Activated CD4-positive, alpha-beta memory T cell treated with anti-CD3 and anti-CD28 coated beads, Interleukin-2, amount 10 ng/mL, durations not matched to agents 7 days and 5 days (primary cell): ENCODE results near the gene PRRG2. TPM values are rescaled to one million over a fixed set of nuclear protein-coding genes. Genes with fewer than 3 reads are reported as not detected.
A peak's percentile ranks its signal among the peaks of the same experiment; 100 is the strongest.

Experiments used
- CTCF ChIA-PET: fragments of 350-600 bp; sonication (Branson Sonifier 250); formaldehyde crosslinking; loops from one replicate; lab custom pipeline; 2021; ENCODE audit warnings: antibody characterized with exemption, inconsistent platforms; lab: Charles Lee
- POLR2A ChIA-PET: fragments of 350-600 bp; sonication (Branson Sonifier 250); formaldehyde crosslinking; loops from one replicate; lab custom pipeline; 2021; ENCODE audit warnings: antibody characterized with exemption; lab: Charles Lee
- DNase-seq: peaks from one replicate; pipeline ENCODE4 v3.0.0-alpha.2; 2020
- H3K27ac Mint-ChIP-seq: one replicate; pipeline ENCODE4 v1.8.0; 2021; ENCODE audit warnings: mild to moderate bottlenecking, mixed read lengths
- H3K27me3 Mint-ChIP-seq: one replicate; pipeline ENCODE4 v1.8.0; 2021; ENCODE audit warnings: mixed read lengths
- H3K36me3 Mint-ChIP-seq: one replicate; pipeline ENCODE4 v1.8.0; 2021; ENCODE audit warnings: low read depth, mixed read lengths
- H3K4me1 Mint-ChIP-seq: one replicate; pipeline ENCODE4 v1.8.0; 2021; ENCODE audit warnings: mixed read lengths
- H3K4me3 Mint-ChIP-seq: one replicate; pipeline ENCODE4 v1.8.0; 2021; ENCODE audit warnings: mild to moderate bottlenecking, mixed read lengths
- H3K9me3 Mint-ChIP-seq: one replicate; pipeline ENCODE4 v1.8.0; 2021; ENCODE audit warnings: mixed read lengths
- total RNA-seq, 2 experiments: library from RNA; stranded (reverse); gene quantifications; one replicate each; pipeline ENCODE4 v1.2.3, GENCODE V29; 2021

Gene PRRG2
- 1 to 10 TPM; 1.0 to 1.1 TPM for total RNA-seq

DNA sequence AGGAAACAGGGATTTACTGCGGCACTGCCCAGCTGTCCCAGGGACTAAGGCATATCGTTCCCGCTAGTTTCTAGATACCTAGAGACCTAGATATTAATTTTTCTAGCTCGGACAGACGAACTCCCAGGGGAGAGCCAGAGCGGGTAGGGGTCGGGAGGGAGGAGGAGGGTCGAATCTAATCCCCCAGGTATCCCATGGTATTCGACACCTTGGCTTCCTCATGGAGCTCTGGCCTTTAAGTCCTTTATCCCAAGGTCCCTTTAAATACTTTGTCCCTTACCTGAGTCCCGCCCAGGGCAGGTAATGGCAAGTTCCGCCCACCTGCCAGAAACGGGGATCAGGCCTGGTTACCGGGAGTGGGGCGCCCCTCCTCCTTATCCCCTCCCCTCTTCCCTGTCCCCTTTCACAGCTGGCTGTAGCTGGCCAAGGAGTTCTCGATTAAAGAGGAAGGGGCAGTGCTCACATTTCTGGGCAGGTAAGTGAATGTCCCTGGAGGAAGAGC is at the start of gene PRRG2:
Gene PRRG2 (plus strand): TSS at position 310 of the 502 bp plus-strand sequence. CDS start 1,904 bp downstream, outside the sequence.
- Mint-ChIP-seq H3K4me3 (peak within 1 kb of the TSS; percentile 89), H3K4me1 (peaks cover 33% of the 10 kb centered on the region), H3K9me3 (no peaks in the 10 kb centered on the region), H3K27me3 (no peaks in the 10 kb centered on the region), H3K27ac (peak within 1 kb of the TSS; percentile 82), H3K36me3 (peaks cover 14% of the 10 kb centered on the region)
- ChIA-PET CTCF (interaction anchor here (0.7 to 3.7 kb wide), 7 partner anchors 8 to 47 kb away, joined by 3 to 28 read pairs (median 5); partner anchors contain the start of gene PRR12), POLR2A (interaction anchor here (0.6 to 3.5 kb wide), 16 partner anchors 9 to 112 kb away, joined by 3 to 38 read pairs (median 6); partner anchors contain the start of genes PRMT1, PRR12, RRAS and SCAF1)
- DNase-seq, result no peak

DNA sequence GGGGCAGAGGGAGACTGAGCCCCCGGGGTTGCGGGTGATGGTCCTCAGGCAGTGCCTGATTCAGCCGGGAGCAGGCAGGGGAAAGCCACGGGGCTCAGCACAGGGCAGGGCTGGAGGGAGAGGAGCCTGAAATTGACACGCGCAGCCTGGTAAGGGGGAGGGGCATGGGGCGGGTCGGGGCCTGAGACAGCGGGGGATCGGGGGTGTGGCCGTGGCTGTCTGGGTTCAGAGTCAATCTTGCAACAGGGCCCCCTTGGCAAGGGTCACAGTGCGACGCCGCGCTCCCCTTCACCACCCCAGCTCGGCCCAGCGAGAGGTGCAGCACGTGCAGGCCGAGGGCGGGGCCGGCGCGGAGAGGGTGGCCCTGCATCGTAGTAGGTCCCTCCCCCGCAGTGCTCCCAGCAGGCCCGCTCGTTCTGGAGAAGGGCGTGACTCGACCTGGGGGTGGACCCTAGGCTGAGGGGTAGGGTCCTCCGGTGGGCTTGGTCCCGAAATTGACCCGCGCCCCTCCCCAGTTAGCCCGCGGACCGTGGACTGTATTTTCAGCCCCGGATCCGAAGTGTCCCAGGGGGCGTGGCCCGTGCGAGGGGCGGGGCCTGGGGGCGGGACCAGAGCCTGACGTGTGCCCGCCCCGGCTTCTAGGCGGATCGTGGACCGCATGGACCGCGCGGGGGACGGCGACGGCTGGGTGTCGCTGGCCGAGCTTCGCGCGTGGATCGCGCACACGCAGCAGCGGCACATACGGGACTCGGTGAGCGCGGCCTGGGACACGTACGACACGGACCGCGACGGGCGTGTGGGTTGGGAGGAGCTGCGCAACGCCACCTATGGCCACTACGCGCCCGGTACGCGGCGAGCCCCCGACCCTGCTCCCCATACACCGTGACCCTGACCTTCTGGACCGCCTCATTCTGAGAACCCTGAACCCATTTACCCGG is 47.3 kb upstream of the PRRG2 start:
- no peaks in the 10 kb centered on the region for H3K36me3 Mint-ChIP-seq
- peak overlapping the region; percentile 76 for H3K4me3 Mint-ChIP-seq
- peaks cover 14% of the 10 kb centered on the region for H3K27me3 Mint-ChIP-seq
- peak overlapping the region; percentile 31 for H3K27ac Mint-ChIP-seq
- POLR2A ChIA-PET, result interaction anchor here (0.6 to 3.8 kb wide), 10 partner anchors 13 to 142 kb away, joined by 3 to 11 read pairs (median 4); partner anchors contain the start of genes NOSIP, PRRG2 and RPS11
- H3K4me1 Mint-ChIP-seq, result peaks cover 26% of the 10 kb centered on the region
- H3K9me3 Mint-ChIP-seq, result no peaks in the 10 kb centered on the region
- CTCF ChIA-PET, result interaction anchor here (0.9 to 4.9 kb wide), 12 partner anchors 10 to 260 kb away, joined by 3 to 39 read pairs (median 4); partner anchors contain the start of gene RRAS
- DNase-seq, result peak; percentile 85

DNA sequence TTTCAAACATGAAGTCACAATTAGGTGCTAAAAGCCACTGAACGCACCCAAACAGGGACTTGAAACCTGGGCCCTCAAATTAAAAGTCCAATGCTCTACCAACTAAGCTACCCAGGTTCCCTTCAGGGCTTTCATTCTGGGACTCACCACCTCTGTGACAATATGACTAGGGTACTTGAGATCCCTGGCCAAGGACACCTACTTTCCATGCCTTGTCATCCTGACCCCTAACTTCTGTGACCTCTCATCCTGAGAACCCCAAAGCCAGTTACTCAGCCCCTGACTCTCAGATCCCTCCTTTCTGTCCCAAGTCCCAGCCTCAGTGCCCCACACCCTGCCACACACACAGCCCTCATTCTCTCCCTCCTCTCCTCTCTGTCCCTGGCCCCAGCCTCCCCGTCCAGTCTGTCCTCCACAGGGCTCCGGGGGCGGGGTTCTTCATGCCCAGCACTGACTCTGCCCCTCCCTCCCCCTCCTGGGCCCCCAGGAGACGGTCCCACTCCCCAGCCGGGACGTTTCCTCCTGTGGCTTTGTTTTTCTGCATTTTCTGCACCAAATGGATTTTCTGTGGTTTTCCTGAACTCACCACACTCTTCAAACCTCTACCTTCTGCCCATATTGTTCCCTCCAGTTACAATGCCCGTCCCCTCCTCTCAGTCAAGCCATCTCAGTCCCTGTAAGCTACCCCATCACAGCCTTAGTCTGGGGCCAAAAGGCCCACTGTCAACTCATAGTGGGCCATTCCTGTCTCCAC is 46.3 kb upstream of the PRRG2 start:
- peak overlapping the region; percentile 76 for H3K4me3 Mint-ChIP-seq
- no peak for DNase-seq
- H3K27me3 Mint-ChIP-seq, result peaks cover 11% of the 10 kb centered on the region
- H3K36me3 Mint-ChIP-seq, result no peaks in the 10 kb centered on the region
- peaks cover 26% of the 10 kb centered on the region for H3K4me1 Mint-ChIP-seq
- ChIA-PET POLR2A (interaction anchor here (0.6 to 3.8 kb wide), 13 partner anchors 12 to 333 kb away, joined by 3 to 11 read pairs (median 4); partner anchors contain the start of genes NOSIP, PRRG2 and RPS11), CTCF (interaction anchor here (0.6 to 4.9 kb wide), 15 partner anchors 9 to 409 kb away, joined by 3 to 39 read pairs (median 4); partner anchors contain the start of gene RRAS)
- H3K27ac Mint-ChIP-seq, result peak overlapping the region; percentile 31
- no peaks in the 10 kb centered on the region for H3K9me3 Mint-ChIP-seq

DNA sequence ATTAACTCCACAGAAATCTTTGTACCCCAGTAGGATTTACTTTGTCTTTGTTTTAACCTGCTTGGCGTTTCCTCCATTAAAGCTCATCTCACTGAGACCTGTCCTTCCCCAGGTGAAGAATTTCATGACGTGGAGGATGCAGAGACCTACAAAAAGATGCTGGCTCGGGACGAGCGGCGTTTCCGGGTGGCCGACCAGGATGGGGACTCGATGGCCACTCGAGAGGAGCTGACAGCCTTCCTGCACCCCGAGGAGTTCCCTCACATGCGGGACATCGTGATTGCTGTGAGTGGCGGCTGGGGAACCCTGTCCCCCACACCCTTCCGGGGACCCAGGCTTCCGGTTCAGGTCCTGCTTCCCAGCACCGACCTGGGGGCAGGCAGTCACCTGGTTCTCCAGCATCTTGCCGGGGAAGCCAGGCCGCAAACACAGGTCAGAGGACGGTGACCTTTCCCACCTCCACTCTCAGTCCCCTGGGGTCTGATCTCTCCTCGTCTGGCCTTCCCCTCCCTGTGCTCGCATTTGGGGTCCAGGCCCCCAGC is 44.1 kb upstream of the PRRG2 start:
- Mint-ChIP-seq H3K4me1 (peaks cover 29% of the 10 kb centered on the region), H3K9me3 (no peaks in the 10 kb centered on the region), H3K27ac (no peak overlapping the region), H3K27me3 (peaks cover 5% of the 10 kb centered on the region), H3K4me3 (no peak overlapping the region), H3K36me3 (no peaks in the 10 kb centered on the region)
- no peak for DNase-seq
- ChIA-PET CTCF (interaction anchor here (0.9 to 4.9 kb wide), 3 partner anchors 10 to 37 kb away, joined by 3 to 39 read pairs (median 6); no protein-coding TSS in a partner anchor), POLR2A (interaction anchor here (3.8 kb wide), 1 partner anchor 10 kb away, joined by 11 read pairs; no protein-coding TSS in a partner anchor)

DNA sequence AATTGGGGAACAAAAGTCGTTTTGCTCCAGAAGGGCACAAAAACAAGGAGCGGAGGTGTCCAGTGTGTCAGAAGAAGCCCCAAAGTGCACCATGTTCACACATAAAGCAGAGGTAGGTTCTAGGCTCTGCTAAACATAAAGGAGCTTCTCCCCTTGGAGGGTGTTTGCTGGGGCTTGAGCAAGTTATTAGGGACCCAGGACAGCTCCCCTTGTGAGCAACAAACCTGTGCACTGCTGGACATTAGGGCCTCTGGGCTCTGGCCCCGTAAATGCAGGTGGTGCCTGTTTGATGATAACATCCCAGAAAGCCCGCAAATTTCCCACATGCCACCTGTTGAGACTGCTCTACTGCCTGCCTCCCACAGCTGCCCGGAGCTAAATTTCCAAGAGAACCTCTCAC is 42.5 kb upstream of the PRRG2 start:
- peaks cover 20% of the 10 kb centered on the region for H3K4me1 Mint-ChIP-seq
- POLR2A ChIA-PET, result interaction anchor here (1.2 kb wide), 1 partner anchor 11 kb away, joined by 3 read pairs; the partner anchor contains the start of gene RCN3
- DNase-seq, result no peak
- H3K4me3 Mint-ChIP-seq, result no peak overlapping the region
- no peaks in the 10 kb centered on the region for H3K27me3 Mint-ChIP-seq
- CTCF ChIA-PET, result interaction anchor here (0.6 to 1.3 kb wide), 3 partner anchors 8 to 147 kb away, joined by 4 to 5 read pairs (median 4); partner anchors contain the start of gene RCN3
- H3K27ac Mint-ChIP-seq, result no peak overlapping the region
- no peaks in the 10 kb centered on the region for H3K36me3 Mint-ChIP-seq
- H3K9me3 Mint-ChIP-seq, result no peaks in the 10 kb centered on the region

DNA sequence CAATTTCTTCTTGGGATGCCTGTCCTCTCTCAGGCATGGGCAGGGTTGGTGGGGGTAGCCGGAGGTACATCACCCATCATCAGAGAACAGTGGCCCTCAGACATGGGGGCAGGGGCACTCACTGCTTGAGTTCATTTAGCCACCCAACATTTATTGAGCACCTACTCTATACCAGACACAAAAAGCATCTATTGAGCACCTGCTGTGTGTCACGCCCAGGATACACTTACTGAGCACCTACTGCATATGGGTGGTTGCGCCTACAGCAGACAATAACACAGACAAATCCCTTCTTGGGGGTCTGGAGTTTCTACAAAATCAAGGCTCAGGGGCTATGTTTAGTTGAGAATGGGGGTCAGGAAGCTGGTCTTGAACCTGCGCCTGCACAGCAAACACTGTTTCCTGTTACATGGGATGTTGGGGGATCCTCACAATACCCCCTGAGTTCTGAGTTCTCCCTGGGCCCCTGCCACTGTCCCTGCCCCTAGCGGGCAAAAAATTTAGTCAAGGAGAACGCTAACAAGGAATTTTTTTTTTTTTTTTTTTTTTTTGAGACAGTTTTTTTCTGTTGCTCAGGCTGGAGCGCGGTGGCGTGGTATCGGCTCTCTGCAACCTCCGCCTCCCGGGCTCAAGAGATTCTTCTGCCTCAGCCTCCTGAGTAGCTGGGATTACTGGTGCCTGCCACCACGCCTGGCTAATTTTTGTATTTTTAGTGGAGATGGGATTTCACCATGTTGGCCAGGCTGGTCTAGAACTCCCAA is 41.7 kb upstream of the PRRG2 start:
- CTCF ChIA-PET, result interaction anchor here (0.7 to 1.1 kb wide), 2 partner anchors 19 to 148 kb away, joined by 4 to 5 read pairs; no protein-coding TSS in a partner anchor
- Mint-ChIP-seq H3K4me1 (peaks cover 21% of the 10 kb centered on the region), H3K4me3 (no peak overlapping the region), H3K27ac (no peak overlapping the region), H3K27me3 (peaks cover 4% of the 10 kb centered on the region), H3K9me3 (no peaks in the 10 kb centered on the region), H3K36me3 (no peaks in the 10 kb centered on the region)
- POLR2A ChIA-PET, result interaction anchor here (1.2 to 1.5 kb wide), 2 partner anchors 12 to 30 kb away, joined by 3 read pairs; partner anchors contain the start of gene RCN3
- DNase-seq, result no peak

DNA sequence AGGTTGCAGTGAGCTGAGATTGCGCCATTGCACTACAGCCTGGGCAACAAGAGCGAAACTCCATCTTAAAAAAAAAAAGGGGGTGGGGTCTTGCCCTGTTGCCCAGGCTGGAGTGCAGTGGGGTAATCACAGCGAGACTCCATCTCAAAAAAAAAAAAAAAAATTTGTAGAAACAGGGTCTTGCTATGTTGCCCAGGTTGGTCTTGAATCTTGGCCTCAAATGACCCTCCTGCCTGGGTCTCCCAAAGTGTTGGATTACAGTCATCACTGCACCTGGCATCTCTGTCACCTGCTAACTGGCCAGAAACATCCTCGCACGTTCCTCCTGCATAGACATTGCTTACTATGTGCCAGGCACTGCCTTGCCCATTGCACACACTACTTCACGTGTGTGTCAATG is 39.2 kb upstream of the PRRG2 start:
- Mint-ChIP-seq H3K27ac (no peak overlapping the region), H3K27me3 (peaks cover 6% of the 10 kb centered on the region), H3K9me3 (no peaks in the 10 kb centered on the region), H3K36me3 (no peaks in the 10 kb centered on the region), H3K4me3 (no peak overlapping the region), H3K4me1 (peaks cover 13% of the 10 kb centered on the region)
- DNase-seq, result no peak
- POLR2A ChIA-PET, result no interaction called here
- CTCF ChIA-PET, result no interaction called here

DNA sequence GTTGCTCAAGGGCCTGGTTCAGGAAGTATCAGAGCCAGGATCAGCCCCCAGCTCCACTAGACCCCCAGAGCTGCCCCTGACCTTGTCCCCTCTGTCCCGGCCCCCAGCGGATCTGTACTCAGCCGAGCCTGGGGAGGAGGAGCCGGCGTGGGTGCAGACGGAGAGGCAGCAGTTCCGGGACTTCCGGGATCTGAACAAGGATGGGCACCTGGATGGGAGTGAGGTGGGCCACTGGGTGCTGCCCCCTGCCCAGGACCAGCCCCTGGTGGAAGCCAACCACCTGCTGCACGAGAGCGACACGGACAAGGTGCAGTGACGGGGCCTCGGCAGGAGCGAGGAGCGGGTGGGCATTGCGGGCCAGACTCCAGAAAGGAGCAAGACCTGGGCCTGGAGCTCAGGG is 38.7 kb upstream of the PRRG2 start:
- Mint-ChIP-seq H3K27me3 (peaks cover 6% of the 10 kb centered on the region), H3K36me3 (no peaks in the 10 kb centered on the region), H3K27ac (no peak overlapping the region), H3K9me3 (no peaks in the 10 kb centered on the region), H3K4me1 (peaks cover 18% of the 10 kb centered on the region), H3K4me3 (no peak overlapping the region)
- POLR2A ChIA-PET, result no interaction called here
- CTCF ChIA-PET, result no interaction called here
- DNase-seq, result no peak

DNA sequence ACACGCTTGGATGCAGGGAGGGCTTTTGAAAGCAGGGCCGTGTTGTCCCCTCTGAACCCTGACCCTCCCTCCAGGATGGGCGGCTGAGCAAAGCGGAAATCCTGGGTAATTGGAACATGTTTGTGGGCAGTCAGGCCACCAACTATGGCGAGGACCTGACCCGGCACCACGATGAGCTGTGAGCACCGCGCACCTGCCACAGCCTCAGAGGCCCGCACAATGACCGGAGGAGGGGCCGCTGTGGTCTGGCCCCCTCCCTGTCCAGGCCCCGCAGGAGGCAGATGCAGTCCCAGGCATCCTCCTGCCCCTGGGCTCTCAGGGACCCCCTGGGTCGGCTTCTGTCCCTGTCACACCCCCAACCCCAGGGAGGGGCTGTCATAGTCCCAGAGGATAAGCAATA is 38.1 kb upstream of the PRRG2 start:
- Mint-ChIP-seq H3K36me3 (no peaks in the 10 kb centered on the region), H3K27ac (no peak overlapping the region), H3K27me3 (peaks cover 6% of the 10 kb centered on the region), H3K9me3 (no peaks in the 10 kb centered on the region), H3K4me1 (peaks cover 20% of the 10 kb centered on the region), H3K4me3 (no peak overlapping the region)
- ChIA-PET POLR2A (no interaction called here), CTCF (interaction anchor here (2.0 kb wide), 1 partner anchor 9 kb away, joined by 4 read pairs; no protein-coding TSS in a partner anchor)
- no peak for DNase-seq

DNA sequence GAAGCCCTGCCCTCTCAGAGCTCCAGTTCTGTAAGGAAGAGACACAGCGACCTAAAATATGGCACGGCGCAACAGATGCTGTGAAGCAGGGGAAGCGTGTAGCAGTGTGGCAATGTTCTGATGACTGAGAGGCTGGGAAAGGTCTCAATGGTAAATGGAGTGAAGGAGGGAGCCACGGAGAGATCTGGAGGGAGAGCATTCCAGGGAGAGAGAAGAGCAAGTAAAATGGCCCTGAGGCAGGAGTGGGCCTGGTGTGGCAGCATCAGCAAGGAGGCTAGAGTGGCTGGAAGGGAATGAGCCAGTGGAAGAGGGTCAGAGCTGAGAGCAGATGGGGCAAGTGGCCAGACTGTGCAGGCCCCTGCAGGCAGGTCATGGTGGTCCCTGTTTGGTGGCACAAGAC is 37.0 kb upstream of the PRRG2 start:
- POLR2A ChIA-PET, result interaction anchor here (0.8 kb wide), 1 partner anchor 8 kb away, joined by 3 read pairs; no protein-coding TSS in a partner anchor
- H3K9me3 Mint-ChIP-seq, result no peaks in the 10 kb centered on the region
- no peaks in the 10 kb centered on the region for H3K36me3 Mint-ChIP-seq
- no peak overlapping the region for H3K4me3 Mint-ChIP-seq
- peaks cover 6% of the 10 kb centered on the region for H3K27me3 Mint-ChIP-seq
- DNase-seq, result no peak
- no peak overlapping the region for H3K27ac Mint-ChIP-seq
- peaks cover 31% of the 10 kb centered on the region for H3K4me1 Mint-ChIP-seq
- CTCF ChIA-PET, result interaction anchor here (0.9 to 2.0 kb wide), 3 partner anchors 10 to 37 kb away, joined by 3 to 5 read pairs (median 4); no protein-coding TSS in a partner anchor
